K562 (cell line): Measurements from ENCODE around the gene BICD1. TPM values are rescaled to one million over a fixed set of nuclear protein-coding genes. Genes with fewer than 3 reads are reported as not detected.

Source experiments
- HDAC2 ChIP-seq: fragments of 450-650 bp; IDR thresholded peaks from 2 replicates; pipeline ENCODE4 v1.6.1; 2016; ENCODE audit warnings: mild to moderate bottlenecking
- HDGF ChIP-seq: fragments of 450-650 bp; IDR thresholded peaks from 2 replicates; pipeline ENCODE4 v1.6.1; 2016
- KAT7 ChIP-seq: sonication (generic); formaldehyde crosslinking; IDR thresholded peaks from 2 replicates; pipeline ENCODE4 v1.8.0; 2022; ENCODE audit warnings: missing genetic modification reagents, mild to moderate bottlenecking, borderline replicate concordance
- KDM4B ChIP-seq, 2 experiments: fragments of 450-650 bp in 1 of 2; sonication (generic) in 1 of 2; IDR thresholded peaks; 2 replicates each; pipeline ENCODE4 v1.6.1; 2016 to 2017; ENCODE audit warnings: borderline replicate concordance in 2 of 2, antibody characterized with exemption in 1 of 2, low read depth in 1 of 2, mild to moderate bottlenecking in 1 of 2
- MYBL2 ChIP-seq, 2 experiments: fragments of 450-650 bp in 1 of 2; sonication (generic) in 1 of 2; formaldehyde crosslinking in 1 of 2; IDR thresholded peaks; 2 replicates each; pipeline versions ENCODE4 v1.6.1 to v1.8.1; 2017 to 2022; ENCODE audit warnings: borderline replicate concordance in 1 of 2, inconsistent platforms in 1 of 2, low read depth in 1 of 2, mild to moderate bottlenecking in 1 of 2, missing genetic modification reagents in 1 of 2, moderate library complexity in 1 of 2
- MYC ChIP-seq, 2 experiments: fragments of 250-450 bp in 1 of 2; sonication (Bioruptor Pico) in 1 of 2; IDR thresholded peaks; 2 replicates each; pipeline versions ENCODE4 v1.5.1 to v1.6.1; 2012 to 2021; ENCODE audit warnings: low read depth in 2 of 2, borderline replicate concordance in 1 of 2, improper control_type of control experiment in 1 of 2, low read length in 1 of 2, mild to moderate bottlenecking in 1 of 2, moderate library complexity in 1 of 2
- NFIX ChIP-seq: fragments of 250-450 bp; sonication (Bioruptor Pico); IDR thresholded peaks from 2 replicates; pipeline ENCODE4 v1.4.0; 2020; ENCODE audit warnings: low read depth, mild to moderate bottlenecking, moderate library complexity
- POLR2AphosphoS2 ChIP-seq: IDR thresholded peaks from 2 replicates; pipeline ENCODE4 v1.6.1; 2012; ENCODE audit warnings: low read length, improper control_type of control experiment
- SIX5 ChIP-seq, 2 experiments: IDR thresholded peaks; 2 replicates each; pipeline ENCODE4 v1.6.1; 2011; ENCODE audit warnings: low read length in 2 of 2, borderline replicate concordance in 1 of 2, low read depth in 1 of 2, mild to moderate bottlenecking in 1 of 2, moderate library complexity in 1 of 2; ENCODE audit not compliant: insufficient read depth in 1 of 2
- SREBF1 ChIP-seq: fragments of 150-350 bp; IDR thresholded peaks from 2 replicates; pipeline ENCODE4 v1.6.1; 2014; ENCODE audit warnings: antibody characterized with exemption, low read depth, low read length, borderline replicate concordance
- TAF15 ChIP-seq: fragments of 200-400 bp; formaldehyde crosslinking; IDR thresholded peaks from 2 replicates; pipeline ENCODE4 v1.6.1; 2017; ENCODE audit warnings: mild to moderate bottlenecking, low read depth, low read length, moderate library complexity
- TFAP4 ChIP-seq: sonication (generic); formaldehyde crosslinking; IDR thresholded peaks from 2 replicates; pipeline ENCODE4 v1.8.0; 2022; ENCODE audit warnings: missing genetic modification reagents, mild to moderate bottlenecking, moderate library complexity, borderline replicate concordance
- TRIM24 ChIP-seq, 2 experiments: fragments of 450-650 bp; IDR thresholded peaks; 2 replicates each; pipeline ENCODE4 v1.6.1; 2016
- ZNF696 ChIP-seq: fragments of 250-450 bp; sonication (Bioruptor Pico); conservative IDR thresholded peaks from 2 replicates; pipeline ENCODE4 v1.4.0; 2020; ENCODE audit warnings: mild to moderate bottlenecking, moderate library complexity
- ZNF707 ChIP-seq: fragments of 250-450 bp; sonication (Bioruptor Pico); conservative IDR thresholded peaks from 2 replicates; pipeline ENCODE4 v1.8.0; 2022; ENCODE audit warnings: inconsistent platforms, mild to moderate bottlenecking, moderate library complexity
- ZNF740 ChIP-seq, 3 experiments: fragments of 200-800 bp in 1 of 3; sonication (Bioruptor generic) in 1 of 3; sonication (generic) in 1 of 3; formaldehyde crosslinking in 1 of 3; IDR thresholded peaks; 2 replicates each; pipeline versions ENCODE4 v1.6.1 to v1.8.0; 2016 to 2022; ENCODE audit warnings: mild to moderate bottlenecking in 2 of 3, missing compliant biosample characterization in 2 of 3, missing genetic modification characterization in 2 of 3, missing genetic modification reagents in 1 of 3
- ZNF77 ChIP-seq: fragments of 250-450 bp; sonication (Bioruptor Pico); IDR thresholded peaks from 2 replicates; pipeline ENCODE4 v1.5.0; 2020
- polyA plus RNA-seq, 8 experiments: library from polyadenylated mRNA; depleted of rRNA in 4 of 8; stranded (reverse) in 5 of 8; unstranded in 3 of 8; fragments of >200 nt; fragmentation: Nextera tagmentation in 2 of 8; fragmentation: Illumina TruSeq in 1 of 8; extraction: Ambion mirVana in 2 of 8; extraction: Trizol in 1 of 8; gene quantifications; 2 replicates each; pipeline versions ENCODE4 v1.2.1 to v1.2.3, GENCODE V29; 2011 to 2014; ENCODE audit warnings: inconsistent platforms in 1 of 8, missing spikeins in 1 of 8
- total RNA-seq, 7 experiments: library from RNA; depleted of rRNA in 6 of 7; stranded (reverse); fragments of >200 nt in 6 of 7; fragmentation: Illumina TruSeq in 2 of 7; extraction: Trizol in 2 of 7; gene quantifications; 2 replicates each; pipeline versions ENCODE4 v1.2.1 to v1.2.3, GENCODE V29; 2011 to 2021; ENCODE audit warnings: low replicate concordance in 1 of 7

BICD1 gene
- total and polyA plus RNA-seq, 9 of the 15 experiments (the other 6 are each of a cell fraction or from before 2014, with no cell fraction given) = 3.5 to 21.1 (median 12.5) TPM

DNA sequence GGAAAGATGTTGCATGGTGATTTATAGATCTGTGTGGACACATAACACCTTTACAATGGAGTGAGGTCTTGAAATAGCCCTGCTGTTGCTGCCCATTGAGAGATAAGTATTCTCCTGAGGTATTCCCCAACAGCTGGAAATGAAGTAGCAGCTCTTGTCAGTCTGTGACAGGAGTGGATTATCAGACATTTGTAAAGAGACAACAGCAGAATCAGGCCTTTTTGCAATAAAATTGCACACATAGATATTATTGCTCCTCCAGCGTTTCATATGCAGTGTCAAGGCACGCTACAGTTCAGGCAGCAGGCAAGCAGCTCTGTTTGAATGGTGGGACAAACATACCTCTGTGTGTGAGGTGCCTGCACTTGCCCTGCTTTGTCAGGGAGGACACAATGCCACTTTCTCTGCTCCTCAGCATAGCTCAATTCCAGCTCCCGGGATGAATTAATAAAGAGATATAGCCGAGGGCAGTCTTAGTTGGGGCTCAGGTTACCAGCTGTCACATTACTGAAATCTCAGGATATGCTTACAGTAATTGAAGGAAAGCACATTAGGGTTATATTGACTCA, 49.4 kb downstream of the BICD1 start (continued):
- TF ChIP-seq ZNF707 (CRISPR knock-in tag) = no peak
- TF ChIP-seq TAF15 = no peak
- no peak for TF ChIP-seq ZNF696
- no peak for TF ChIP-seq SIX5 (IDR thresholded peaks at IDR 0.05; ENCODE audit: borderline replicate concordance in 1 of 2, insufficient read depth in 1 of 2, low read depth in 1 of 2, low read length in 2 of 2)
- TF ChIP-seq KAT7 (CRISPR knock-in tag) = no peak
- TF ChIP-seq TRIM24 (IDR thresholded peaks at IDR 0.05) = peak; percentile 20 to 56; a peak in 1 of 4 replicates
- TF ChIP-seq POLR2AphosphoS2 = no peak
- no peak for TF ChIP-seq HDGF
- TF ChIP-seq ZNF77 (CRISPR knock-in tag) = no peak
- no peak for TF ChIP-seq SREBF1
- TF ChIP-seq TFAP4 = peak; percentile 35; the same call in 1 of the 2 replicates
- no peak for TF ChIP-seq KDM4B (IDR thresholded peaks at IDR 0.05; ENCODE audit: borderline replicate concordance in 2 of 2, low read depth in 1 of 2)
- TF ChIP-seq HDAC2 = no peak
- no peak for TF ChIP-seq MYBL2 (IDR thresholded peaks at IDR 0.05; ENCODE audit: low read depth)
- no peak for TF ChIP-seq MYBL2 (CRISPR knock-in tag; IDR thresholded peaks at IDR 0.05; ENCODE audit: borderline replicate concordance)
- TF ChIP-seq ZNF740 (CRISPR knock-in tag; IDR thresholded peaks at IDR 0.05) = no peak
- no peak for TF ChIP-seq ZNF740 (tag; IDR thresholded peaks at IDR 0.05)
- TF ChIP-seq NFIX = no peak
- TF ChIP-seq MYC (IDR thresholded peaks at IDR 0.05; ENCODE audit: low read depth, low read length) = no peak
- TF ChIP-seq MYC (CRISPR knock-in tag; IDR thresholded peaks at IDR 0.05; ENCODE audit: borderline replicate concordance, low read depth) = no peak
